Globus pallidus (tissue), 1 donor: ENCODE measurements around the gene CRBN.
A peak's percentile ranks its signal among the peaks of the same experiment; 100 is the strongest.

Experiments used
- DNase-seq: peaks from one replicate; pipeline ENCODE4 v3.0.0-alpha.2; 2015; ENCODE audit warnings: low spot score

CRBN gene

DNA sequence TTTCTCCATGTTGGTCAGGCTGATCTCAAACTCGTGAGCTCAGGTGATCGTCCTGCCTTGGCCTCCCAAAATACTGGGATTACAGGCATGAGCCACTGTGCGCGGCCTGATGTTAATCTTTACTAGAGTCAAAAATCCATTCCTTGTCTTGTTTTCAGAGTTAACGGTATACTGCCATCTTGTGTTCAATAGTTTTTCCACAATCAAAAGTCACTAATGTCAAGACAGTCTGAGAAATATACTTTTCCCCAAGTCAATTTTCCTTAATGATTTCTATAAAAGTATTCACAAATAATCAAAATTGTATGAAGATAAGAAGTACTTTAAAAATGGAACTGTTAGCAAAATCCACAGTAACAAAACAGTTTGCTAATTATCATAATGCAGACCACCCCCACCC lies 8.5 kb downstream of the CRBN start:
- peak; percentile 22 for DNase-seq

DNA sequence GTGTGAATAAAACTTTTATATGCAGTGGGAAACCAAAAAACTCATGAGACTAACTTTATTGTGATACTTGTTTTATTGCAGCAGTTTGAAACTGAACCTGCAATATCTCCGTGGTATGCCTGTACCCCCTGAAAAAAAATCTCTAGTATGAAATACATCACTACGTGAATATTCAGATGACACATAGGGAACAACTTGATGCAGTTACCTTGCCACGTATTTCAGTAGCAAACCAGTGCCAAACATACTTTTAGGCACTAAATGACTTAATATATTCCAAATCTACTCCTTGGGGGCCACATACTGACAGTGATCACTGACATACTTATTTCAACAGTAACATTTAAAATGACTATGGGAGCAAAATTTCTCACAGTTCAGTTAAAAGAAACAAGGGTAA lies 13.8 kb downstream of the CRBN start:
- DNase-seq = no peak

DNA sequence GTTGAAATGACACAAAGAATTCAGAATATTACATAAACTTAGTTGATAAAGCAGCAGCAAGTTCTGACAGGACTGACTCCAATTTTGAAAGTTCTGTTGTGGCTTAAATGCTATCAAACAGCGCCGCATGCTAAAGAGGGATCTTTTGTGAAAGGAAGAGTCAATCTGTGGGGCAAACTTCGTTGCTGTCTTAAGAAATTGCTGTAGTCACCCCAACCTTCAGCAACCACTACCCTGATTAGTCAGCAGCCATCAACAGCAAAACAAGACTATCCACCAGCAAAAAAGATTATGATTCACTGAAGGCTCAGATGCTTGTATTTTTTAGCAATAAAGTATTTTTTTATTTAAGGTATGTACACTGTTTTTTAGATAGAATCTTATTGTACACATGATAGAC lies 14.2 kb downstream of the CRBN start:
- DNase-seq = no peak

DNA sequence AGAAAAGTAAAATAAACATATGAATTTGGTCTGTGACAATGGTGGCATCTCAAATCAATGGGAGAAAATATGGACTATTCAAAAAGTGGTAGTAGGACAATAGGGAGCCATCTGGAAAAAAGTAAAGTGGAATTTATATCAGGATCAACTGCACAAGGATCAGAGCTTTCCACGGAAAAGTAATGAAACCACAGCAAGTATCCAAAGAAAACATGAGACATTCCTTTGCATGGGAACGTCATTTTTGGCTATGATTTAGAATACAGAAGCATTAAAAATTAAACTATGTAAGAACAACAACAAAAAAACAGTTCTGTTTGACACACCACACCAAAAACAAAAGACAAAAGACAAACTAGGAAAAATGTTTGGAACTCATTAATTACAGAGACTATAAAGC lies 18.7 kb downstream of the CRBN start:
- DNase-seq = no peak

DNA sequence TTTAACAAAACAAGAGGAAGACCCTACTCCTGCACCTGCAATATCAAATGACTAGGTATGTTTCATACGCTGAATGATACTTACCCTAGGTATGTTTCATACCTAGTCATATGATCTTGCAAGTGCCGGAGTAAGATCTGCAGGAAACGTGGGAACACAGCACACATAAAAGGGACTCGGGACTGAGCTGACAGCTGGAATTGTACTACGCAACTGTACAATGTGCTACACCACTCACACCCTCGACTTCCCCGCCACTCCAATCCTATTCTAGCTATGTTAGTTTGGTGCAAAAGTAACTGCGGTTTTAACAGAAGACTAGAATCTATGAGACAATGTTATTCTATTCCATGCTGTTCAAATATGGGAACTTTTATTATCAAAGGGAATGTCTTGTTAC lies 22.0 kb downstream of the CRBN start:
- no peak for DNase-seq

DNA sequence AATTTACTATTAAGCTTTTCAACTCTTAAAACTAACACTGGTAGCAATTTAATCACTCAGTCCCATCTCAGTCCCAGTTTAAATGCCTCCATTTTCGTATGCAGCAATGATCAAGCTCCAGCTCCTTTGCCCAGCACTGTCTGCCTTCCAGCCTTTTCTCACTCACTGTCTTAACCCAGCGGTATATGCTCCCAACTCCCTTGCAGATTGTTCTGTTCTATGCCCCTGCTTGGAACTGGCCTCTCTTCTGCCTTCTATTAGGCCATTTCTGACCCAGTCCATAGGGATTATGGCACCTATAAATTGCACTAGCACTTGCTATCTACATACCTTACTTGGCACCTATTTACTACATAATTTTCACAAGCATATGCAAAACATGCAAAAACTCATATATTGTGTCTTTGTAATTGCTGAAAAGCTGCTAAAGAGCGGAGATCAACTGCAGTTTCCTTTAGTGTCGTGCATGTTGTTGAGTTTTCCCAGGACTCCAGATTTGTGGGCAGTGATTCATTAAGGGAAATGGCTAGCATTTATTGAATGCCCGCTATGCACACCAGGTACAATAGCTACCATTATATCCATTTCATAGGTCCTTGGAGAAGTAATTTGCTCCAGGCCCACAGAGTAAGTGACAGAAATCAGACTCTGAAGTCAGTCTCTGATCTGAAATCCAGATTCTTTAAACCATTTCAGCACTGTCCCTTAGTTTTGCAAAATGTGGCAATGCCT lies 24.4 kb downstream of the CRBN start:
- no peak for DNase-seq

DNA sequence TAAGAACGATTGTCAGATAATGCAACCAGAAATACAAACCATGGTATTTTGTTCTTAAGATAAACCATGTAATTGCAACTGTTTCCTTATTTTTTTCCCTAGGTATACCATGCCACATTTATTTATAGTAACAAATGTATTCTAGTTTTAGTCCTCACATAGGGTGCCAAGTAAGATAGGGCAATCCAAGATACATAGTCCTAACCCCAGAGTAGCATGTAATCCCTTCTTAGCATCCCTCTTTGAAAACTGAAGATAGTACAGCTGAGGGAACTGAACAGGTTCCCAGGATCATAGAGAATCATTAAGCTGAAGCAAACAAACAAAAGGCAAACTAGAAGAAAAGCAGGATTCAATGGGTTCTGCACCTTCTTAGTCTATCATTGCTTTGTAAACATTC lies 28.0 kb downstream of the CRBN start:
- DNase-seq = no peak

DNA sequence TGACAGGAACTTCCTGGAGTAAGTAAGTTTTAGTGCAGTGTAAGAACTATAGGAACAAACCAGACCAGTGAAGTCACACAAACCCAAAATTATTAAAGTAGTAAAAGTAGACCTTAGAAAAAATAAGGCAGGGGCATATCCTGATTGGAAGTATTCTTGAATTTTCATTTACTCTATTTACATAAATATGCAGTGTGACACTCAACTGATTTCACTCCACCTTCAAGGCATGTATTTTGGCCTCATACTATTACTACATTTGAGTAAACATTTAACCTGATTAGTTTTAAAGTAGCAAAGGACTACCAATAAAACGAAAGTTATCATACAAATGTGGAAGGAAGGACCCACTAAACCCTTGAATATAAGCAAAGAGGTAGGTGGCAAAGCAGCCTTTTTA lies 29.9 kb downstream of the CRBN start:
- DNase-seq = no peak

DNA sequence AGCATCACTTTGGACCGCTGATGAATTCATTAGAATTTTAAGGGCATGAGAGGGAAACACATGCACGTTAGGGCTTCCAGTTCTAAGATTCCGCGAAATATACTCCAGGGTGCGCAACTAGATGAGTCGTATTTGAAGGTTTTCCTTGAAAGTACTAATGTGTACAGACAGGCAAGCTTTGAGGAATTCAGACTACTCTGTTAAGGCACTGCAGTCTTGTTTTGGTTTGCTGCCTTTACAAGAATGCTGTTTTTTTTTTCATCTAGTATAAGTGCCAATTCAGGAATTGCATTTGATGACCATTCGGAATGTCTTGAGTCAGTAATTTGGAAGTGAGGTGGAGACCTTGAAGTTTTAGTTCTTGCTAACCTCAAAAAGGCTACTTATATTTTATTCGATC lies 33.7 kb downstream of the CRBN start:
- no peak for DNase-seq

DNA sequence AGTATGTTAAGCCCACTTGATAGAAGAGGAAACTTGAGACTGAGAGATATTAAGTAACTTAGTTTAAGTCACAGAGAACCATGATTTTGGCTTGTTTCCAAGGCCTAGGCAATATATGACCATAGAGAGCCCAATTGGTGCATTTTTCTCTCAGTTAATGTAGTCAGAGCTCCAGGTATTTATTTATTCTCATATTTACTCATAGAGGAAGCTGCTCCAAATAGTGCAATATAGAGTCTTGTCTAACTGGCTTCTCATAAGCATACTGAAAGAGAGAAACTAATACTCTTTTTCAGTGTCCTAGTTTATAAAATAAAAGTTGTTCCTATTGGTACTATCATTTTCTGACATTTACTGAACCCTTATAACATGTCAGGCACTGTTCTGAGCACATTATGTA lies 37.6 kb downstream of the CRBN start:
- DNase-seq = no peak

DNA sequence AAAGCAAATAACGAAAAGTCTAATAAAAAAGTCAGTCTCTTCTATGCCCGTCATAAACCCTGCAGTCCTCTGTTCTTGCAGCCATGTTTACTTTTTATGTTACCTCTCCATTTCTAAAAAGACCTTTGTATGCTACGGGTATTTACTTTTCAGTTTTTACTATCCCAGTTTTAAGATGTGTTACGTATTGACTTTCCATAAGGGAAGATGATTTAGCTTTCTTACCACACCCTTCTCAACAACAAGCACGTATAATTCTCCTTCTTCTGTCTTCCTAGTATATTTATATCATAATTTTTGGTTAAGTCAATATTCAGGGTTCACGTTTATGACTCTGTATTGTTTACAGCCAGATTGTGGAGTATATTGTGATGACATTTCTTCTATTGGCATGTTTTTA lies 42.0 kb downstream of the CRBN start:
- no peak for DNase-seq

DNA sequence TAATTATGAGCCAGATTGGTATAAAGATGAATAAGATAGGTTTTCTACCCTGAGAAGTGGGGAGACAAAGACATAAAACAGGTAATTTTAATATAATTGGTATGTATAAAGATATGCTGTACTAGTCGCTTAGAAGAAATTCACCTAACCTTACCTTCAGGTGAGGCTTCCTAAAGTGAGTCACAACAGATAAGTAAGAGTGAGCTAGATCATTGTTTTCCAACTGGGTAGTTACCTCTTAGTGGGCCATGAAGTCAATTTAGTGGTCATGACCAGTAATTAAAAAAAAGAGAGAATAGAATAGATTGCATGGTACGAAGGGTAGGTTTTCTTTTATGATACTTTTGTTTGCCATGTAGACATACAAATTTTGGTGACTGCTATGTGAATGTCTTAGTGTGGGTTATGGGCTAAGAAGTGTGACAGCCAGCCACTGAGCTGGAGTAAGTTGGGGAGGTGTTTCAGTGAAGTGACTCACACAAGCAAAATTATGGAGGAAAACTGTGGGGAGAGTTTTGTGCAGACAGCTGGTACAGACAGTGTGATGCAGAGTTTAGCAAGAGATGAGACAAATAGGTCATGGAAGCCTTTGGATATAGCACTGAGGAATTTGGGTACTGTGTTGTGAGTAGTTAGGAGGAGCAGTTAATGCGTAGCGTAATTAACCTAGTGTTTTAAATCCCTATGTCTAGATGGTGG lies 44.6 kb downstream of the CRBN start:
- DNase-seq = no peak

DNA sequence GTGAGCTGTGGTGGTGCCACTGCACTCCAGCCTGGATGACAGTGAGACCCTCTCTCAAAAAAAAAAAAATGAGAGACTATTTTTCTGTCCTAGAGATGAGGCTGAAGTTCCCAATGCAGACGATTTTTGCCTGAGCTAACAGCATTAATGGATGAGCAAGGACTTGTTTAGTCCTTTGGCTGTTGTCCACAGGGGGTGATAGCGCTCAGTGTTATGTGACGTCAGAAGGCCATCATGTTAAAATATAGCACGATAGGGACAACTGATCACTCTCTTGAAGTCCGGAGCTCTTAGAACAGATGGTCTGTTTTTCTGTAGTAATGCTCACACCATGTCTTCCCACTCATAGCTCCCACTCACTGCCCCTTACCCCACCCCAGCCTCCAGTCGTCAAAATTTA lies 46.0 kb downstream of the CRBN start:
- DNase-seq = no peak

DNA sequence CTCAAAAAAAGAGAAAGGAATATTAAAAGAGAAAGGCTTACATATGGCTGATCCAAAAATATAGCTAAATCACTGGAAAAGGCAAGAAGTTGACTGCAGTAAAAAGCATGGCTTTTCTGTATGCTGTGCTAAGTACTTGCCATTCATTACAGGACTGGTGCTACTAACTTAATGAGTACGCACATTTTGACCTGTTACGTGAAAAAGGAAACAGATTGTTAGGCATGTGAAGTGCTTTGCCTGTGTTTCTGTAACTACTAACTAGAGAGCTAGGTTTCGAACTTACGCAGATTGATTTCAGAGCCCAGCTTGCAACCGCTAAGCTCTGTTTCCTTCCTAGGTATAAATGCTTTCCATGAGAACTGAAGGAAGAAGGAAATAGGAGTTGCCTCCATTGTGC lies 49.9 kb downstream of the CRBN start:
- no peak for DNase-seq

DNA sequence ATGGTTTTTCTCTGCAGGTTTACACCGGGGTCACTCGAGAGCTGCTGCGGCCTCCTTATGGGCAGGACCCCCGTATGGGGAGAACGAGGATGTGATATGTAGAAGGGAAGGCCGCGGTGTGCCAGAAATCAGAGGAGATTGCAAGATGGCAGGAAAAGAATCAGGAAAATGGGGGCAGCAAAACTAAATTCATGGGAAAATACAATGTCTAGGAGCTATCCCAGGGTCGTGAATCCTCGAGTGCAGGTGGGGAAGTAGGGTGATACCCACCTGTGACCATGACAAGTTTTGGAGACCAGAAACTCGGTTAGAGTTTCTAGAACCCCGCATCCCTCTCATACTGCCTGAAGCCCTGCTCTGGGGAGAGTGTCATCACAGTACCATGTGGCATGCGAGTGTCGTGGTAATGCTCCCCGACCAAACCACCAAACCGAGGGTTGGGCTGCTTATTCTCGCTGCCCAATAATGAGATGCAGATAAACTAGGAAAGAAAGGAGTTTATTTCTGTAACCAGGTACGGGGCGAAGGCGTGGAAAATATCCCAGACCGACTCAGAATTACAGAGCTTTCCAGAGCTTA lies 52.0 kb downstream of the CRBN start:
- no peak for DNase-seq

DNA sequence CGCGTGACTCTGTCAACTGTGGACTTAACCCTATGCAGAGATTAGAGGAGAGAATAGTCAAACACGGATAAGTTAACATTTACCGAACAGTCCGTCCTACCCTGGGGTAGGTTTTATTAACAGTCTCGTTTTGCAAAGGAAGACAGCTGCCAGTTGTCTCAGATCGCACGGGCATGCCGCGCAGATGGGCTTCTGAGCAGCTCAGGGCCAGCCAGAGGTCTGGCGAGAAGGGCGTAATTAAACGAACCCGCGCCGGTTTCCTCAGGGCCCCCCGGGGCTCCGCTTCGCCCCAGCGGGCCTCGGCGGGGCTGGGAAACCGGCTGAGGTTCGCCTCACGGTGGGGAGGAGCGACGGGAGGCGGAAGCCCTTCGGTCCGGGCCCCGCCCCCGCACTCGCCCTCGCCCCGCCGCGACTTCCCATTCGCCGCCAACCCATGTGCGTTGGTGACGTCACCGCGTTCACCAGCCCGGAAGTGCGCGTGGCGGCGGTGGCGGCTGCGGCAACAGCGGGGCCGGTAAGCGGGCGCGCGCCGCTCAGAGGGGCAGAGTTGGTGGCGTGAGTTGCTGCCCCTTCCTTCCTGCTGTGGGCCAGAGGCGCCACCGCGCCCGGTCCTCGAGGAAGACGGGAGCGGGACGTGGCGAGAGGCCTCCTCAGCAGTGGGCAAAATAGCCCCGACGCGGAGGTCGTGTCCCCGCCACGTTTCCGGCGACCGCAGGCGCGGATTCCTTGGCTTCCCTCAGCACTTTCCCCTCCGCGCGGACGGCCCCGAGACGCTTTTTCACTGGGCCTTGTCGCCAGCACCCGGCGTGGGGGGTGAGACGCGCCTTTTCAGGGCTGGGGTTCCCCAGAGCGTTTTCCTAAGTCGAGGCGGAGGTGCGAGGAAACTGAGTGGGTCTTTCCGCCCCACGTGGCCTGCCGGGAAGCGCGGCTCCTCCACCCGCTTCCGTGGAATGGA lies 52.7 kb downstream of the CRBN start, which contains the start of gene TRNT1:
Gene TRNT1 (plus strand): TSS at position 464 of the 955 bp plus-strand sequence. CDS start 2,101 bp downstream, outside the sequence.
- peak; percentile 90 for DNase-seq

DNA sequence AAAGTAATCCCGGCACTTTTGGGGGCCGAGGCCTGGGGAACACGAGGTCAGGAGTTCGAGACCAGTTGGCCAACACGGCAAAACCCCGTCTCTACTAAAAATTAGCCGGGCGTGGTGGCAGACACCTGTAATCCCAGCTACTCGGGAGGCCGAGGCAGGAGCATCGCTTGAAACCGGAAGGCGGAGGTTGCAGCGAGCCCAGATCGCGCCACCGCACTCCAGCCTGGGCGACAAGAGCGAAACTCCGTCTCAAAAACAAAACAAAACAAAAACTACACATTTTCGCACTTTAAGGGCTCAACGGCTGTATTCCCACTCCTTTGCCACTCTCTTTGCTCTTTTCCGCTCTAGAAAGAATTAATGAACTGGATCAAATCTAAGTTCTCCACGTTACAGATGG lies 53.5 kb downstream of the CRBN start:
- DNase-seq = no peak

DNA sequence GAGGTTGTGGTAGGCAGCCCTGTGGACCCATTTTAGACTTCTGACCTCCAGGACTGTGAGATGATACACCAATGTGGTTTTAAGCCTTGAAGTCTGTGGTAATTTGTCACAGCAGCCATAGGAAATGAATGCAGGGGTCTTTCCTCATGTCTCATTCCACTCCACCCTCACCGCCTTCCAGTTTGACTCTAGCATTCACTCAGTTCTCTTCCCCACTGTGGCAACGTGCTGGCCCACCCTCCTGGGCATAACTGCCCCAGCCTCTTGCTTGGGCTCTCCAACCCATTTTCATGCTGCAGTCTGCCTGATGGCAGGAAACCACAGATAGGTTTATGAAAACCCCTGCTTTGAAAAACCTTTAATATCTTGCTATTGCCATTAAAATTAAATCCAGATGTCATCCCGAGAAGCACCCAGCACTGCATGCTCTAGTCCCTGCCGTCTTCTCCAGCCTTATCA lies 60.1 kb downstream of the CRBN start:
- DNase-seq = no peak

DNA sequence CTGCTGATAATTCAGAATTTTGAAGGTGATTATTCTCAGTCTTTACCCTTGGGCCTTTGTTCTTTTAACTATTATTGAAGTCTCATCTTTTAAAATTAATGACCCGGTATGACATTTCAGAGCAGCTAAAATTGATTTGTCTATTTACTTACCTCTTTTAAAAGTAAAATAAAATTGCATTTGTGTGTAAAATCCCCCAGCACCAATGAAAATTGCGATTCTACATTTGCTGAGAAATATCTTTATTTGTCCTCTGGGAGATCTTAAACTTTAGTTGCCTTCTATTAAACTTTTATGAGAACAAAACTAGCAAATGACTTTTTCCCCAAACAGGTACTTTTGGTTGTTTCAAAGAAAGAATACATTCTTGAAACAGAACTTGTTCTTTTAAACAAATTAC lies 61.8 kb downstream of the CRBN start:
- DNase-seq = no peak

DNA sequence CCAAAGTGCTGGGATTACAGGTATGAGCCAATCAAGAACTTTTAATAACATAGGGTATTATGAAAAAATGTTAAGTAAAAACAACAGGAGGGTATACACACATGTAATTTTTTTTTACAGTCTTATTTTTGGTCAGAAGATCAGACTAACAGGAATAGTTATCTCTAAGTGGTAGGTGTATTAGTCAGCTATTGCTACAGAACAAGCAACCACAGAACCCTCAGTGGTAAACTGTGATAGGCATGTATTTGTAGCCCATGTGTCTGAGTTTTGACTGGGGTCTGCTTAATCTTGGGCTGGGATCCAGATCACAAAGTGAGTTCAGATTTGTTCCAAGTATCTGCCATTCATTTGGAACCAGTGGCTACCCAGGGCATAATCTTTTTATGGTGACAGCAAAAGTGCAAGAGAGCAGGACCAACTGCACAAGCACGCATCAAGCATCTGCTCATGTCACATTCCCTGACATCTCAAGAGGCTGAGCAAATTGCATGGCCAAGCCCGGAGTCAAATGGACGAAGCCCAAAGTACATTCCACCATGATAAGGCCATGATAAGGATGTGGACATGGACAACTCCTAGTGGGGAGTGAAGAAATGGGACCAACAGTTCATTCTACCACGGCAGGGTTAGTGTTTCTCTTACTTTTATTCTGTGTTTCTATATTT lies 66.3 kb downstream of the CRBN start:
- no peak for DNase-seq

DNA sequence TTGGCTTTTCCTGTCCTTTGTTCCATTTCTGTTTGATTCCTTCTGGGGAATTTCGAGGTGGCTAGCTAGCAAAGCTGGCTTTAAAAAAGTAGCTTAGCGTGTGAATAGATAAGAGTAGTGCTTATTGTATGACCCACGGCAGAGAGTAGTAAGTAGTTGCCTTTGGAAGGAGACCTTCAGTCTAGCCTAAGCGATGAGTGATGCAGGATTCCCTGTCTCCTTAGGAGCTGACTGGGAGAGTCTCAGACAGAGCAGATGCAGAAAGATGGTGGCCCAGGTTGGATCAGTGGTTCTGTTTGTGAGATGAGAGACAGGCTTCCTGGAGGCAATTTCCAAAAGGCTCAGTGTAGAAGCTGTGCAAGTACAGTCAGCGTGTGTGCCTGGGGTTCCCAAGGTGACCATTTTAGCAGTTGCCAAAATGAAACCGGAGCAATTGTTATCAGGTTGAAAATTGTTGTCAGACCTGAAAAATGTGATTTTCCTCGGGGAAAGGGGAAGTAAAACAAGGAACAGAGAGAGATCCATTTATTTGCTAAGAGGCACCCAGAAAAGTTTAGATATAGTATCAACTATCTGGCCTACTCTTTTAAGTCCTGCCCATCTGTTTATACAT lies 68.6 kb downstream of the CRBN start:
- DNase-seq = no peak
